GM23338 (cell line): ENCODE results near the gene ADM2.

ENCODE experiments used
- CREB1 ChIP-seq: fragments of 250-450 bp; sonication (Bioruptor Pico); IDR thresholded peaks from 2 replicates; pipeline ENCODE4 v1.5.0; 2020; ENCODE audit warnings: low read depth, mild to moderate bottlenecking, moderate library complexity
- CTCF ChIP-seq, 2 experiments: fragments of 200-600 bp in 1 of 2; sonication (generic) in 1 of 2; conservative IDR thresholded peaks; 2 replicates each; pipeline versions ENCODE4 v1.5.1 to v1.6.1; 2016 to 2017; ENCODE audit warnings: antibody characterized with exemption in 2 of 2, low read depth in 2 of 2, mild to moderate bottlenecking in 2 of 2, moderate library complexity in 1 of 2
- ETS1 ChIP-seq: IDR thresholded peaks from 2 replicates; pipeline ENCODE4 v1.6.1; 2016; ENCODE audit warnings: antibody characterized with exemption
- EZH2 ChIP-seq: fragments of 200-600 bp; sonication (generic); IDR thresholded peaks from one replicate; pipeline ENCODE4 v1.8.0; 2017; ENCODE audit warnings: antibody characterized with exemption, mild to moderate bottlenecking, low read depth; ENCODE audit not compliant: unreplicated experiment
- EZH2phosphoT487 ChIP-seq: fragments of 200-600 bp; sonication (generic); IDR thresholded peaks from one replicate; pipeline ENCODE4 v1.8.1; 2018; ENCODE audit warnings: antibody characterized with exemption; ENCODE audit not compliant: unreplicated experiment
- NANOG ChIP-seq: IDR thresholded peaks from 2 replicates; pipeline ENCODE4 v1.6.1; 2016; ENCODE audit warnings: antibody characterized with exemption, borderline replicate concordance
- POLR2AphosphoS5 ChIP-seq: IDR thresholded peaks from 2 replicates; pipeline ENCODE4 v1.6.1; 2016; ENCODE audit warnings: antibody characterized with exemption, low read depth
- REST ChIP-seq: IDR thresholded peaks from one replicate; pipeline ENCODE4 v1.6.1; 2018; ENCODE audit warnings: antibody characterized with exemption; ENCODE audit not compliant: unreplicated experiment
- ZNF114 ChIP-seq: fragments of 250-450 bp; sonication (Bioruptor Pico); IDR thresholded peaks from 2 replicates; pipeline ENCODE4 v1.5.0; 2020; ENCODE audit warnings: mild to moderate bottlenecking, moderate library complexity
- ZNF331 ChIP-seq: fragments of 250-450 bp; sonication (Bioruptor Pico); IDR thresholded peaks from 2 replicates; pipeline ENCODE4 v1.5.0; 2020; ENCODE audit warnings: low read depth, mild to moderate bottlenecking, moderate library complexity

- TF ChIP-seq EZH2 = no peak
- TF ChIP-seq CTCF (conservative IDR thresholded peaks at IDR 0.05; ENCODE audit: low read depth in 2 of 2) = no peak
- TF ChIP-seq EZH2phosphoT487 = no peak
- TF ChIP-seq ZNF114 = no peak
- TF ChIP-seq REST = no peak
- no peak for TF ChIP-seq POLR2AphosphoS5
- no peak for TF ChIP-seq CREB1 (CRISPR knock-in tag)
- TF ChIP-seq ETS1 = no peak
- no peak for TF ChIP-seq ZNF331 (CRISPR knock-in tag)
- no peak for TF ChIP-seq NANOG
These were observed 5.4 kb downstream of the ADM2 start, which contains the start of gene MIOX for GRCh38 chr22:50486561-50487289.
